H9 (cell line): ENCODE results near the gene ZYG11A. TPM values are rescaled to one million over a fixed set of nuclear protein-coding genes. Genes with fewer than 3 reads are reported as not detected.

Experiments used
- DNase-seq: peaks from one replicate; pipeline ENCODE4 v3.0.0-alpha.2; 2017
- H2AFZ ChIP-seq: one replicate; pipeline ENCODE4 v1.6.1; 2013; ENCODE audit warnings: mild to moderate bottlenecking, low read length, control low read depth, moderate library complexity
- H2AK5ac ChIP-seq: 2 replicates; pipeline ENCODE4 v1.6.1; 2013; ENCODE audit warnings: low read length, control low read depth, mixed read lengths; ENCODE audit not compliant: insufficient read length
- H2BK120ac ChIP-seq: one replicate; pipeline ENCODE4 v1.6.1; 2013; ENCODE audit warnings: low read depth, mild to moderate bottlenecking, low read length, control low read depth, inconsistent platforms; ENCODE audit not compliant: poor library complexity, severe bottlenecking
- H2BK12ac ChIP-seq: 2 replicates; pipeline ENCODE4 v1.6.1; 2013; ENCODE audit warnings: low read length, control low read depth, mixed read lengths, low read depth; ENCODE audit not compliant: insufficient read length
- H2BK15ac ChIP-seq: 2 replicates; pipeline ENCODE4 v1.6.1; 2013; ENCODE audit warnings: low read depth, low read length, control low read depth
- H2BK20ac ChIP-seq: one replicate; pipeline ENCODE4 v1.6.1; 2013; ENCODE audit warnings: low read depth, mild to moderate bottlenecking, low read length, control low read depth, inconsistent platforms; ENCODE audit not compliant: poor library complexity, severe bottlenecking
- H2BK5ac ChIP-seq: 2 replicates; pipeline ENCODE4 v1.6.1; 2013; ENCODE audit warnings: low read length, control low read depth, mixed read lengths; ENCODE audit not compliant: insufficient read length
- H3K14ac ChIP-seq: 2 replicates; pipeline ENCODE4 v1.6.1; 2013; ENCODE audit warnings: low read length, control low read depth; ENCODE audit not compliant: insufficient read depth
- H3K18ac ChIP-seq: 2 replicates; pipeline ENCODE4 v1.6.1; 2013; ENCODE audit warnings: low read depth, mild to moderate bottlenecking, mixed read lengths, low read length, control low read depth; ENCODE audit not compliant: insufficient read length
- H3K23ac ChIP-seq: 2 replicates; pipeline ENCODE4 v1.6.1; 2013; ENCODE audit warnings: low read length, control low read depth, mixed read lengths, low read depth; ENCODE audit not compliant: insufficient read length
- H3K23me2 ChIP-seq: 2 replicates; pipeline ENCODE4 v1.6.1; 2013; ENCODE audit warnings: low read depth, mild to moderate bottlenecking, mixed read lengths, low read length, control low read depth; ENCODE audit not compliant: insufficient read length, poor library complexity, severe bottlenecking
- H3K27ac ChIP-seq: 2 replicates; pipeline ENCODE4 v1.5.1; 2013; ENCODE audit warnings: low read length, control low read depth, mixed read lengths, low read depth; ENCODE audit not compliant: insufficient read length
- H3K27me3 ChIP-seq: 2 replicates; pipeline ENCODE4 v1.6.1; 2013; ENCODE audit warnings: low read length, control low read depth, inconsistent platforms; ENCODE audit not compliant: insufficient read depth
- H3K4ac ChIP-seq: 2 replicates; pipeline ENCODE4 v1.6.1; 2013; ENCODE audit warnings: low read depth, mild to moderate bottlenecking, control low read depth, inconsistent platforms, low read length, moderate library complexity
- H3K4me1 ChIP-seq: 2 replicates; pipeline ENCODE4 v1.6.1; 2013; ENCODE audit warnings: low read length, control low read depth, inconsistent platforms; ENCODE audit not compliant: insufficient read depth
- H3K4me2 ChIP-seq: 2 replicates; pipeline ENCODE4 v1.6.1; 2013; ENCODE audit warnings: low read length, control low read depth, mixed read lengths; ENCODE audit not compliant: insufficient read length, insufficient read depth
- H3K56ac ChIP-seq: 2 replicates; pipeline ENCODE4 v1.6.1; 2013; ENCODE audit warnings: low read depth, mild to moderate bottlenecking, mixed read lengths, low read length, control low read depth; ENCODE audit not compliant: insufficient read length
- H3K79me1 ChIP-seq: 2 replicates; pipeline ENCODE4 v1.6.1; 2013; ENCODE audit warnings: low read depth, mild to moderate bottlenecking, moderate library complexity, low read length, control low read depth, inconsistent platforms; ENCODE audit not compliant: insufficient read depth, poor library complexity, severe bottlenecking
- H3K79me2 ChIP-seq: 2 replicates; pipeline ENCODE4 v1.6.1; 2013; ENCODE audit warnings: low read length, control low read depth, inconsistent platforms; ENCODE audit not compliant: insufficient read depth
- H3K9ac ChIP-seq: 2 replicates; pipeline ENCODE4 v1.6.1; 2013; ENCODE audit warnings: low read length, control low read depth, mixed read lengths; ENCODE audit not compliant: insufficient read length; ENCODE audit errors: extremely low read depth
- H3K9me3 ChIP-seq: one replicate; pipeline ENCODE4 v1.6.1; 2013; ENCODE audit warnings: low read depth, low read length, inconsistent platforms; ENCODE audit not compliant: control insufficient read depth
- H3T11ph ChIP-seq: one replicate; pipeline ENCODE4 v1.6.1; 2013; ENCODE audit warnings: mild to moderate bottlenecking, low read length, control low read depth, inconsistent platforms
- H4K20me1 ChIP-seq: one replicate; pipeline ENCODE4 v1.6.1; 2013; ENCODE audit not compliant: control insufficient read depth, insufficient read length, insufficient read depth
- H4K5ac ChIP-seq: 2 replicates; pipeline ENCODE4 v1.6.1; 2013; ENCODE audit warnings: low read depth, mild to moderate bottlenecking, mixed read lengths, low read length, control low read depth; ENCODE audit not compliant: insufficient read length
- H4K8ac ChIP-seq: replicated peaks from 2 replicates; pipeline ENCODE4 v1.6.1; 2013; ENCODE audit warnings: low read length, control low read depth, mixed read lengths, low read depth; ENCODE audit not compliant: insufficient read length
- H4K91ac ChIP-seq: 2 replicates; pipeline ENCODE4 v1.6.1; 2013; ENCODE audit warnings: low read depth, mild to moderate bottlenecking, moderate library complexity, mixed read lengths, low read length, control low read depth; ENCODE audit not compliant: insufficient read length
- H3K27ac Mint-ChIP-seq, 3 experiments: 2 replicates in 2 of 3; 3 replicates in 1 of 3; pipeline ENCODE4 v1.8.0; 2020 to 2021; ENCODE audit warnings: mixed read lengths in 3 of 3, mild to moderate bottlenecking in 1 of 3, moderate library complexity in 1 of 3
- H3K27me3 Mint-ChIP-seq: 2 replicates; pipeline ENCODE4 v1.8.0; 2021; ENCODE audit warnings: low read depth, mild to moderate bottlenecking, moderate library complexity, mixed read lengths
- H3K36me3 Mint-ChIP-seq, 3 experiments: 2 replicates in 2 of 3; 3 replicates in 1 of 3; pipeline ENCODE4 v1.8.0; 2020 to 2021; ENCODE audit warnings: low read depth in 3 of 3, mixed read lengths in 3 of 3; ENCODE audit not compliant: insufficient read depth in 1 of 3
- H3K4me1 Mint-ChIP-seq, 2 experiments: 2 replicates each; pipeline ENCODE4 v1.8.0; 2020; ENCODE audit warnings: mixed read lengths in 2 of 2
- H3K4me3 Mint-ChIP-seq, 2 experiments: 2 replicates in 1 of 2; 3 replicates in 1 of 2; pipeline ENCODE4 v1.8.0; 2020 to 2021; ENCODE audit warnings: mild to moderate bottlenecking in 2 of 2, mixed read lengths in 2 of 2, moderate library complexity in 1 of 2
- H3K9me3 Mint-ChIP-seq, 2 experiments: 2 replicates in 1 of 2; 3 replicates in 1 of 2; pipeline ENCODE4 v1.8.0; 2020; ENCODE audit warnings: mild to moderate bottlenecking in 2 of 2, mixed read lengths in 2 of 2, moderate library complexity in 1 of 2
- CTCF ChIP-seq: fragments of 200-600 bp; sonication (generic); conservative IDR thresholded peaks from 3 replicates; pipeline ENCODE4 v1.8.0; 2021; ENCODE audit warnings: antibody characterized with exemption, mild to moderate bottlenecking
- WGBS: extraction: QIAGEN DNeasy Blood & Tissue Kit; methylation state at CpG from one replicate; pipeline ENCODE4 v1.1.7; 2013; ENCODE audit warnings: missing lambda C conversion rate, low lambda C conversion rate, mixed read lengths; ENCODE audit not compliant: insufficient read length; ENCODE audit errors: extremely low coverage; 5-methylcytosine and 5-hydroxymethylcytosine counted together
- total RNA-seq: library from RNA; stranded (reverse); gene quantifications from 2 replicates; pipeline ENCODE4 v1.2.1, GENCODE V29; 2021

ZYG11A gene
- total RNA-seq, 1 experiment from 2014 or later: 2.1 TPM

GRCh38 chr1:52914463-52914862 is 71.9 kb downstream of the ZYG11A start:
- Histone ChIP-seq H3K27ac (no peak overlapping the region), H4K8ac (no peak overlapping the region), H3K23ac (no peak overlapping the region), H3K4ac (no peak overlapping the region), H3K79me1 (no peaks in the 10 kb centered on the region), H3K9ac (no peak overlapping the region), H3K4me1 (no peaks in the 10 kb centered on the region; the same call in 1 of the 2 replicates), H2BK15ac (no peak overlapping the region), H3K79me2 (no peaks in the 10 kb centered on the region), H3K23me2 (no peaks in the 10 kb centered on the region), H2BK20ac (no peak overlapping the region), H3K9me3 (no peaks in the 10 kb centered on the region), H2BK120ac (no peak overlapping the region), H3K18ac (no peak overlapping the region), H2BK5ac (no peak overlapping the region), H4K20me1 (no peaks in the 10 kb centered on the region), H3K27me3 (no peaks in the 10 kb centered on the region), H4K5ac (no peak overlapping the region), H2AK5ac (no peak overlapping the region), H3K56ac (no peak overlapping the region), H2AFZ (no peak overlapping the region), H2BK12ac (no peak overlapping the region), H4K91ac (no peak overlapping the region), H3T11ph (no peak overlapping the region), H3K14ac (no peak overlapping the region), H3K4me2 (no peak overlapping the region)
- no peak for DNase-seq
- Mint-ChIP-seq H3K4me1 (peaks cover 0 to 11% of the 10 kb centered on the region in 2 experiments; a peak in 3 of 4 replicates), H3K4me3 (no peak overlapping the region), H3K36me3 (peaks cover 0 to 5% (median 5%) of the 10 kb centered on the region in 3 experiments; a peak in 2 of 7 replicates), H3K27ac (no peak overlapping the region), H3K9me3 (peaks cover 4 to 5% of the 10 kb centered on the region in 2 experiments; a peak in 3 of 5 replicates), H3K27me3 (peaks cover 8% of the 10 kb centered on the region)
- no peak for TF ChIP-seq CTCF
- WGBS: no CpG with 5 or more reads among the region's 5 CpGs
